Measurements from ENCODE around the gene IRF4. TPM values are rescaled to one million over a fixed set of nuclear protein-coding genes. Genes with fewer than 3 reads are reported as not detected.

Gene IRF4
- total RNA-seq, 6 experiments from 2014 or later, result not detected

DNA sequence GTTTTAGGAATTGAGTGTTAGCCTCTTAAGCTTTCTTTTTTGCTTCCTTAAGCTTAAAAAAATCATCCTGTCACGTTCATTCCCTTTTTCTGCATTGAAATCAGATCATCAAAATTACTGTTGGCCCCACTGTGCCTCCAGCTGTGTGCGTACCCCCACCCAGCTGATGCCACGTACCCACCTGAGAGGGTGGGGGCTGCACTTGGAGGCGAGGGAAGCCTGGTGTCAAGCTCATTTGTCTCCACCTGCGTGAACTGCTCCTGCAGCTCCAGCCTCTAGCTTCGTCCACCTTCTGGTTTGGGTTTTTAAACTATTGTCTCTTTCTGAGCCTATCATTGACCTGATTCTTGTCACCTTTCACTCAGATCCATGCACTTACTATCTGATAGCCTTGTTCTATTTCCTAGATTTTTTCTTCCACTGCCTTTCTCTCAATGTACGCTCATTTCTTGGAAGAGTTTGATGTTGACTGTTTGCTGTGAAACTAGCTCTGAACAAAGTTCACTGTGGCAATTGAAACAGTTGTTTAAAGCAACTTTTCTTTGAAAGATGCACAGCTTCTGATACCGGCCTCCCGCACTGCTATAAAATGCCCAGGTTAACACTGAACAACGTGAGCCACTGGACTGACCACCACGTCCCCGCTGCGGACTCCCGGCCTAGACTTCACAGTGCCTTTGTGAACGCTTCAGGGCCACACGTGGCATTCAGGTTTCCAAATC, 30.0 kb upstream of the IRF4 start:
- peaks cover 3% of the 10 kb centered on the region for H3K27me3 Mint-ChIP-seq (ENCODE audit: insufficient read depth)
- no peak overlapping the region for H3K4me3 Mint-ChIP-seq
- no peaks in the 10 kb centered on the region for H3K4me1 Mint-ChIP-seq (ENCODE audit: low read depth)
- no peak overlapping the region for H3K27ac Mint-ChIP-seq
- no peak for DNase-seq
- peaks cover 7% of the 10 kb centered on the region; the same call in 1 of the 2 replicates for H3K36me3 Mint-ChIP-seq (ENCODE audit: low read depth)
- TF ChIP-seq, protein P1, sequence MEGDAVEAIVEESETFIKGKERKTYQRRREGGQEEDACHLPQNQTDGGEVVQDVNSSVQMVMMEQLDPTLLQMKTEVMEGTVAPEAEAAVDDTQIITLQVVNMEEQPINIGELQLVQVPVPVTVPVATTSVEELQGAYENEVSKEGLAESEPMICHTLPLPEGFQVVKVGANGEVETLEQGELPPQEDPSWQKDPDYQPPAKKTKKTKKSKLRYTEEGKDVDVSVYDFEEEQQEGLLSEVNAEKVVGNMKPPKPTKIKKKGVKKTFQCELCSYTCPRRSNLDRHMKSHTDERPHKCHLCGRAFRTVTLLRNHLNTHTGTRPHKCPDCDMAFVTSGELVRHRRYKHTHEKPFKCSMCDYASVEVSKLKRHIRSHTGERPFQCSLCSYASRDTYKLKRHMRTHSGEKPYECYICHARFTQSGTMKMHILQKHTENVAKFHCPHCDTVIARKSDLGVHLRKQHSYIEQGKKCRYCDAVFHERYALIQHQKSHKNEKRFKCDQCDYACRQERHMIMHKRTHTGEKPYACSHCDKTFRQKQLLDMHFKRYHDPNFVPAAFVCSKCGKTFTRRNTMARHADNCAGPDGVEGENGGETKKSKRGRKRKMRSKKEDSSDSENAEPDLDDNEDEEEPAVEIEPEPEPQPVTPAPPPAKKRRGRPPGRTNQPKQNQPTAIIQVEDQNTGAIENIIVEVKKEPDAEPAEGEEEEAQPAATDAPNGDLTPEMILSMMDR (IDR thresholded peaks at IDR 0.05), result no peak
- peaks cover 27% of the 10 kb centered on the region for H3K9me3 Mint-ChIP-seq

DNA sequence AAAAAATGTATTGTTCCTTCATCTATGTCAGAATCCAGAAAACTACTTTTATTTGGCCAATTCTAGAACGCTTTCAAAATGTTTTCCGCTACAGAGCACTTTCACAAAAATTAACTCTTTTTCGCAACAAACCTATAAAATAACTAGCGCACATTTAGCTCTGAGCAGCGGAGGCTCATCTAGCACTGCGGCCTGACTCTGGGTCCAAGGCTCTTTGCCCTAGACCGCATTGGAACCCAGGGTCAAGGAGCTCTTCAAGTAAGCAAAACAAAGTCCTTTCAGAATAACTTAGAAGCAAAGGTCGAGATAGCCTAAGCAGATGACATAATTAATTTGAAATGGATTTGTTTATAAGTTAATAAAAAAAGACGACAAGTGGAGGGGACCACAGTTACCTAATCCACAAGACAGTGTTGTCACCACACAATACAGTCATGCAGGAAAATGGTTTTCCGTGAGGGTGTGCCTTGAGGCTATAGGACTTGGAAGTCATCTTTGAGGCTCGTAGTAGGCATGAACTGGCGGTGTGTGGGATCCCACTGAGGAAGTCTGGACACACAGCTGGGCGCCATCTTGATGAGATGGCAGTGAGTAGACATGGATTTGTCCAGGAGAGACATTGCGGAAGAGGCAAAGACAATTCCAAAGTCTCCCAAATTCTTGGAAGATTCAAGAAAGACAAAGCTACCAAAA, 29.2 kb upstream of the IRF4 start:
- Mint-ChIP-seq H3K9me3 (peaks cover 27% of the 10 kb centered on the region), H3K27ac (no peak overlapping the region), H3K4me3 (no peak overlapping the region), H3K27me3 (ENCODE audit: insufficient read depth) (peaks cover 3% of the 10 kb centered on the region), H3K36me3 (ENCODE audit: low read depth) (peaks cover 7% of the 10 kb centered on the region; the same call in 1 of the 2 replicates), H3K4me1 (ENCODE audit: low read depth) (no peaks in the 10 kb centered on the region)
- DNase-seq, result no peak
- TF ChIP-seq, protein P1 (IDR thresholded peaks at IDR 0.05), result no peak

- Mint-ChIP-seq H3K4me3 (no peak overlapping the region), H3K27ac (no peak overlapping the region), H3K9me3 (peaks cover 27% of the 10 kb centered on the region), H3K4me1 (ENCODE audit: low read depth) (no peaks in the 10 kb centered on the region), H3K27me3 (ENCODE audit: insufficient read depth) (peaks cover 2% of the 10 kb centered on the region), H3K36me3 (ENCODE audit: low read depth) (peaks cover 7% of the 10 kb centered on the region; the same call in 1 of the 2 replicates)
- DNase-seq, result no peak
- TF ChIP-seq, protein P1 (IDR thresholded peaks at IDR 0.05), result no peak
These were observed 28.7 kb upstream of the IRF4 start for GRCh38 chr6:362924-363249.

GRCh38 chr6:363291-363690, 28.3 kb upstream of the IRF4 start:
- Mint-ChIP-seq H3K4me3 (no peak overlapping the region), H3K9me3 (peaks cover 24% of the 10 kb centered on the region), H3K27me3 (ENCODE audit: insufficient read depth) (peaks cover 2% of the 10 kb centered on the region), H3K4me1 (ENCODE audit: low read depth) (no peaks in the 10 kb centered on the region), H3K36me3 (ENCODE audit: low read depth) (peaks cover 7% of the 10 kb centered on the region; the same call in 1 of the 2 replicates), H3K27ac (no peak overlapping the region)
- TF ChIP-seq, protein P1 (IDR thresholded peaks at IDR 0.05), result no peak
- no peak for DNase-seq

- Mint-ChIP-seq H3K4me1 (ENCODE audit: low read depth) (no peaks in the 10 kb centered on the region), H3K36me3 (ENCODE audit: low read depth) (peaks cover 7% of the 10 kb centered on the region; the same call in 1 of the 2 replicates), H3K4me3 (no peak overlapping the region), H3K27ac (no peak overlapping the region), H3K9me3 (peaks cover 21% of the 10 kb centered on the region), H3K27me3 (ENCODE audit: insufficient read depth) (peaks cover 2% of the 10 kb centered on the region)
- TF ChIP-seq, protein P1 (IDR thresholded peaks at IDR 0.05), result no peak
- no peak for DNase-seq
These were observed 27.6 kb upstream of the IRF4 start for GRCh38 chr6:363909-364308.
